Measurements from ENCODE around the gene PLPP4. TPM values are rescaled to one million over a fixed set of nuclear protein-coding genes. Genes with fewer than 3 reads are reported as not detected.

Gene PLPP4
- polyA plus RNA-seq, 1 donor from 2014 or later, result 4.4 TPM

- no peak overlapping the region for H3K27ac ChIP-seq (ENCODE audit: low read length)
- H3K4me2 ChIP-seq (ENCODE audit: low read length), result no peak overlapping the region
- H3K9me3 ChIP-seq (ENCODE audit: low read length), result no peaks in the 10 kb centered on the region
- no peaks in the 10 kb centered on the region for H3K27me3 ChIP-seq (ENCODE audit: insufficient read depth, low read depth, low read length)
- no peaks in the 10 kb centered on the region for H3K9me2 ChIP-seq (ENCODE audit: insufficient read depth, low read length)
- no peak overlapping the region for H2AFZ ChIP-seq (ENCODE audit: low read depth, low read length)
- TF ChIP-seq REST (IDR thresholded peaks at IDR 0.05; ENCODE audit: borderline replicate concordance), result no peak
- TF ChIP-seq SMC3 (conservative IDR thresholded peaks at IDR 0.05; ENCODE audit: poor library complexity), result no peak
- TF ChIP-seq POLR2AphosphoS5 (IDR thresholded peaks at IDR 0.05), result no peak
- no peak for TF ChIP-seq EZH2 (IDR thresholded peaks at IDR 0.05; ENCODE audit: borderline replicate concordance, insufficient read depth, low read length, poor library complexity, severe bottlenecking)
- no peak for TF ChIP-seq MXI1 (conservative IDR thresholded peaks at IDR 0.05; ENCODE audit: poor library complexity, severe bottlenecking)
- TF ChIP-seq EP300 (conservative IDR thresholded peaks at IDR 0.05; ENCODE audit: poor library complexity, severe bottlenecking), result no peak
- TF ChIP-seq RAD21 (conservative IDR thresholded peaks at IDR 0.05), result no peak
- TF ChIP-seq CTCF (IDR thresholded peaks at IDR 0.05; ENCODE audit: poor library complexity, severe bottlenecking), result no peak
- no peak for TF ChIP-seq TAF1 (IDR thresholded peaks at IDR 0.05; ENCODE audit: low read depth)
- H3K36me3 ChIP-seq (ENCODE audit: insufficient read depth, low read length), result no peaks in the 10 kb centered on the region
- no peaks in the 10 kb centered on the region for H3K79me2 ChIP-seq (replicated peaks; ENCODE audit: insufficient read depth, low read length)
- no peak overlapping the region for H3K4me3 ChIP-seq (ENCODE audit: low read length)
- no peaks in the 10 kb centered on the region for H3F3A ChIP-seq (ENCODE audit: insufficient read depth, low read length, poor library complexity, severe bottlenecking)
- no peak overlapping the region for H3K9ac ChIP-seq (ENCODE audit: low read length)
- H4K20me1 ChIP-seq (ENCODE audit: insufficient read depth), result no peaks in the 10 kb centered on the region
Observed at GRCh38 chr10:120584786-120585185, 127.8 kb downstream of the PLPP4 start.

- no peak overlapping the region for H3K4me3 ChIP-seq (ENCODE audit: low read length)
- H3K27me3 ChIP-seq (ENCODE audit: insufficient read depth, low read depth, low read length), result no peaks in the 10 kb centered on the region
- no peak overlapping the region for H3K9ac ChIP-seq (ENCODE audit: low read length)
- H3K36me3 ChIP-seq (ENCODE audit: insufficient read depth, low read length), result no peaks in the 10 kb centered on the region
- no peaks in the 10 kb centered on the region for H3K79me2 ChIP-seq (replicated peaks; ENCODE audit: insufficient read depth, low read length)
- H3K9me2 ChIP-seq (ENCODE audit: insufficient read depth, low read length), result no peaks in the 10 kb centered on the region
- no peak for TF ChIP-seq POLR2AphosphoS5 (IDR thresholded peaks at IDR 0.05)
- TF ChIP-seq TAF1 (IDR thresholded peaks at IDR 0.05; ENCODE audit: low read depth), result no peak
- TF ChIP-seq MXI1 (conservative IDR thresholded peaks at IDR 0.05; ENCODE audit: poor library complexity, severe bottlenecking), result no peak
- TF ChIP-seq SMC3 (conservative IDR thresholded peaks at IDR 0.05; ENCODE audit: poor library complexity), result no peak
- no peak for TF ChIP-seq EZH2 (IDR thresholded peaks at IDR 0.05; ENCODE audit: borderline replicate concordance, insufficient read depth, low read length, poor library complexity, severe bottlenecking)
- no peak for TF ChIP-seq RAD21 (conservative IDR thresholded peaks at IDR 0.05)
- TF ChIP-seq CTCF (IDR thresholded peaks at IDR 0.05; ENCODE audit: poor library complexity, severe bottlenecking), result no peak
- no peak for TF ChIP-seq EP300 (conservative IDR thresholded peaks at IDR 0.05; ENCODE audit: poor library complexity, severe bottlenecking)
- no peak for TF ChIP-seq REST (IDR thresholded peaks at IDR 0.05; ENCODE audit: borderline replicate concordance)
- no peak overlapping the region for H2AFZ ChIP-seq (ENCODE audit: low read depth, low read length)
- H3K4me2 ChIP-seq (ENCODE audit: low read length), result no peak overlapping the region
- H4K20me1 ChIP-seq (ENCODE audit: insufficient read depth), result no peaks in the 10 kb centered on the region
- H3K9me3 ChIP-seq (ENCODE audit: low read length), result no peaks in the 10 kb centered on the region
- H3K27ac ChIP-seq (ENCODE audit: low read length), result no peak overlapping the region
- H3F3A ChIP-seq (ENCODE audit: insufficient read depth, low read length, poor library complexity, severe bottlenecking), result no peaks in the 10 kb centered on the region
Observed at GRCh38 chr10:120586471-120586872, 129.4 kb downstream of the PLPP4 start.

Measured in neural cell (in vitro differentiated cells).